Measurements from ENCODE around the gene PLEKHG7. TPM values are rescaled to one million over a fixed set of nuclear protein-coding genes. Genes with fewer than 3 reads are reported as not detected.

The PLEKHG7 gene
- total and polyA plus RNA-seq, 2 experiments from 2014 or later, result not detected

DNA sequence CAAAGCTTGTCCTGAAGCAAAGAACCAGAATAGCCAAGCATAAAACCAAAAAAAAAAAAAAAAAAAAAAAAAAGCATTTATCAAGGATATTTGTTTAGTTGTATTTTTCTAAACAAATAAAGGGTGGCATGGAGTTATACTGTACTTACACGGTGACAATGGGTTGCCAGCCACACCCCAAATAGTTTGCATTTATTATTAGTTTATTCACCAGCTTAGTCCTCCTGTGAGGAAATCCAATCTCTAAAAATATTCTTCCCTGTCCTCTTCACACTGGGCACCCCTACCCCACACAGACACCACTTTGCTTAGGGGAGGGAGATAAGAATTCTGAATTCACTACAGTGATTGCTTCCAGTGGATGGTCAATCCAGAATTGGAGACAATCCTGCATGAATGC lies 18.9 kb downstream of the PLEKHG7 start:
- no peaks in the 10 kb centered on the region for H3K79me2 ChIP-seq (replicated peaks; ENCODE audit: insufficient read depth)
- H3K4me1 ChIP-seq (ENCODE audit: insufficient read depth), result no peaks in the 10 kb centered on the region
- H3K36me3 ChIP-seq (ENCODE audit: insufficient read depth), result peaks cover 4% of the 10 kb centered on the region; the same call in 1 of the 2 replicates
- no peak overlapping the region for H3K27ac ChIP-seq (ENCODE audit: low read depth)
- H2AFZ ChIP-seq, result no peak overlapping the region
- H3K9me2 ChIP-seq (ENCODE audit: insufficient read depth), result no peaks in the 10 kb centered on the region; the same call in 1 of the 2 replicates
- Mint-ChIP-seq H3K36me3 (ENCODE audit: low read depth) (peaks cover 4% of the 10 kb centered on the region; the same call in 2 of the 3 replicates), H3K4me3 (no peak overlapping the region), H3K27ac (no peak overlapping the region), H3K9me3 (peaks cover 10% of the 10 kb centered on the region), H3K4me1 (peaks cover 9% of the 10 kb centered on the region; the same call in 2 of the 3 replicates), H3K27me3 (ENCODE audit: insufficient read depth, low read depth, poor library complexity) (peaks cover 2% of the 10 kb centered on the region)
- H3K27me3 ChIP-seq (ENCODE audit: insufficient read depth), result no peaks in the 10 kb centered on the region
- H3K4me3 ChIP-seq, result no peak overlapping the region
- DNase-seq (ENCODE audit: low spot score), result no peak
- H4K20me1 ChIP-seq (replicated peaks; ENCODE audit: insufficient read depth), result no peaks in the 10 kb centered on the region
- TF ChIP-seq POLR2AphosphoS5 (IDR thresholded peaks at IDR 0.05; ENCODE audit: low read depth) (no peak), STAT1 (IDR thresholded peaks at IDR 0.05; ENCODE audit: unreplicated experiment) (no peak)
- TF ChIP-seq, protein P1, sequence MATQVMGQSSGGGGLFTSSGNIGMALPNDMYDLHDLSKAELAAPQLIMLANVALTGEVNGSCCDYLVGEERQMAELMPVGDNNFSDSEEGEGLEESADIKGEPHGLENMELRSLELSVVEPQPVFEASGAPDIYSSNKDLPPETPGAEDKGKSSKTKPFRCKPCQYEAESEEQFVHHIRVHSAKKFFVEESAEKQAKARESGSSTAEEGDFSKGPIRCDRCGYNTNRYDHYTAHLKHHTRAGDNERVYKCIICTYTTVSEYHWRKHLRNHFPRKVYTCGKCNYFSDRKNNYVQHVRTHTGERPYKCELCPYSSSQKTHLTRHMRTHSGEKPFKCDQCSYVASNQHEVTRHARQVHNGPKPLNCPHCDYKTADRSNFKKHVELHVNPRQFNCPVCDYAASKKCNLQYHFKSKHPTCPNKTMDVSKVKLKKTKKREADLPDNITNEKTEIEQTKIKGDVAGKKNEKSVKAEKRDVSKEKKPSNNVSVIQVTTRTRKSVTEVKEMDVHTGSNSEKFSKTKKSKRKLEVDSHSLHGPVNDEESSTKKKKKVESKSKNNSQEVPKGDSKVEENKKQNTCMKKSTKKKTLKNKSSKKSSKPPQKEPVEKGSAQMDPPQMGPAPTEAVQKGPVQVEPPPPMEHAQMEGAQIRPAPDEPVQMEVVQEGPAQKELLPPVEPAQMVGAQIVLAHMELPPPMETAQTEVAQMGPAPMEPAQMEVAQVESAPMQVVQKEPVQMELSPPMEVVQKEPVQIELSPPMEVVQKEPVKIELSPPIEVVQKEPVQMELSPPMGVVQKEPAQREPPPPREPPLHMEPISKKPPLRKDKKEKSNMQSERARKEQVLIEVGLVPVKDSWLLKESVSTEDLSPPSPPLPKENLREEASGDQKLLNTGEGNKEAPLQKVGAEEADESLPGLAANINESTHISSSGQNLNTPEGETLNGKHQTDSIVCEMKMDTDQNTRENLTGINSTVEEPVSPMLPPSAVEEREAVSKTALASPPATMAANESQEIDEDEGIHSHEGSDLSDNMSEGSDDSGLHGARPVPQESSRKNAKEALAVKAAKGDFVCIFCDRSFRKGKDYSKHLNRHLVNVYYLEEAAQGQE (IDR thresholded peaks at IDR 0.05; ENCODE audit: unreplicated experiment), result no peak
- H3F3A ChIP-seq (replicated peaks; ENCODE audit: low read depth), result no peaks in the 10 kb centered on the region
- ATAC-seq, result no peak
- no peak overlapping the region for H3K4me2 ChIP-seq

DNA sequence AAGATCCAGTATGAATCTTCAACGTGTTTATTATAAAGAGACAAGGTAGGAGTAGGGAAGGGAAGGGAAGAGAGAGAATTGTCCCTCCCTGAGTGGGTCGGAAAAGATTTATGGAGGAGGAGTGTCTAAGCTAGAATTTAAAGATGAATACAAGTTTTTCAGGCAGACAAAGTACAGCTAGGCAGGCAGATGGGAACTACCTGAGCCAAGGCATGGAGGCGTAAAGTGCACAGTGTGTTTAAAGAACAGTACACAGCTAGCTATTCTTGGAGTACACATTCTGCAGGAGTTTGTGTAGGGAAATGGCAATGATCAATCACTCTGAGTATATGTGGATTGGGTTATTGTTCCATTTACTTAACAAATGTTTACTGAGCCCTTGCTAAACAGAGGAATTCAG lies 20.1 kb downstream of the PLEKHG7 start:
- no peaks in the 10 kb centered on the region; the same call in 2 of the 3 replicates for H3K4me1 Mint-ChIP-seq
- TF ChIP-seq CREB1 (CRISPR knock-in tag; IDR thresholded peaks at IDR 0.05; ENCODE audit: low read depth) (no peak), JUNB (IDR thresholded peaks at IDR 0.05; ENCODE audit: unreplicated experiment) (no peak), POLR2AphosphoS5 (IDR thresholded peaks at IDR 0.05; ENCODE audit: low read depth) (no peak), ZNF114 (CRISPR knock-in tag; IDR thresholded peaks at IDR 0.05) (no peak), EZH2 (IDR thresholded peaks at IDR 0.05; ENCODE audit: low read depth, unreplicated experiment) (no peak), NANOG (IDR thresholded peaks at IDR 0.05; ENCODE audit: borderline replicate concordance) (no peak)
- TF ChIP-seq, protein P2, sequence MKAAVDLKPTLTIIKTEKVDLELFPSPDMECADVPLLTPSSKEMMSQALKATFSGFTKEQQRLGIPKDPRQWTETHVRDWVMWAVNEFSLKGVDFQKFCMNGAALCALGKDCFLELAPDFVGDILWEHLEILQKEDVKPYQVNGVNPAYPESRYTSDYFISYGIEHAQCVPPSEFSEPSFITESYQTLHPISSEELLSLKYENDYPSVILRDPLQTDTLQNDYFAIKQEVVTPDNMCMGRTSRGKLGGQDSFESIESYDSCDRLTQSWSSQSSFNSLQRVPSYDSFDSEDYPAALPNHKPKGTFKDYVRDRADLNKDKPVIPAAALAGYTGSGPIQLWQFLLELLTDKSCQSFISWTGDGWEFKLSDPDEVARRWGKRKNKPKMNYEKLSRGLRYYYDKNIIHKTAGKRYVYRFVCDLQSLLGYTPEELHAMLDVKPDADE (IDR thresholded peaks at IDR 0.05), result no peak
- TF ChIP-seq, protein P3, sequence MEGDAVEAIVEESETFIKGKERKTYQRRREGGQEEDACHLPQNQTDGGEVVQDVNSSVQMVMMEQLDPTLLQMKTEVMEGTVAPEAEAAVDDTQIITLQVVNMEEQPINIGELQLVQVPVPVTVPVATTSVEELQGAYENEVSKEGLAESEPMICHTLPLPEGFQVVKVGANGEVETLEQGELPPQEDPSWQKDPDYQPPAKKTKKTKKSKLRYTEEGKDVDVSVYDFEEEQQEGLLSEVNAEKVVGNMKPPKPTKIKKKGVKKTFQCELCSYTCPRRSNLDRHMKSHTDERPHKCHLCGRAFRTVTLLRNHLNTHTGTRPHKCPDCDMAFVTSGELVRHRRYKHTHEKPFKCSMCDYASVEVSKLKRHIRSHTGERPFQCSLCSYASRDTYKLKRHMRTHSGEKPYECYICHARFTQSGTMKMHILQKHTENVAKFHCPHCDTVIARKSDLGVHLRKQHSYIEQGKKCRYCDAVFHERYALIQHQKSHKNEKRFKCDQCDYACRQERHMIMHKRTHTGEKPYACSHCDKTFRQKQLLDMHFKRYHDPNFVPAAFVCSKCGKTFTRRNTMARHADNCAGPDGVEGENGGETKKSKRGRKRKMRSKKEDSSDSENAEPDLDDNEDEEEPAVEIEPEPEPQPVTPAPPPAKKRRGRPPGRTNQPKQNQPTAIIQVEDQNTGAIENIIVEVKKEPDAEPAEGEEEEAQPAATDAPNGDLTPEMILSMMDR (conservative IDR thresholded peaks at IDR 0.05; ENCODE audit: low read depth in 2 of 2), result no peak

More for the DNA sequence above, 20.1 kb downstream of the PLEKHG7 start:
- H3K9me2 ChIP-seq (ENCODE audit: insufficient read depth), result no peaks in the 10 kb centered on the region; the same call in 1 of the 2 replicates
- H2AFZ ChIP-seq, result no peak overlapping the region
- no peaks in the 10 kb centered on the region for H3K79me2 ChIP-seq (replicated peaks; ENCODE audit: insufficient read depth)
- no peaks in the 10 kb centered on the region for H3K27me3 ChIP-seq (ENCODE audit: insufficient read depth)
- ATAC-seq, result no peak
- no peak overlapping the region for H3K4me2 ChIP-seq
- peaks cover 4% of the 10 kb centered on the region; the same call in 1 of the 2 replicates for H3K36me3 ChIP-seq (ENCODE audit: insufficient read depth)
- no peak overlapping the region for H3K27ac ChIP-seq (ENCODE audit: low read depth)
- H4K20me1 ChIP-seq (replicated peaks; ENCODE audit: insufficient read depth), result no peaks in the 10 kb centered on the region
- no peak overlapping the region for H3K27ac Mint-ChIP-seq
- peaks cover 10% of the 10 kb centered on the region for H3K9me3 Mint-ChIP-seq
- DNase-seq (ENCODE audit: low spot score), result no peak
- H3K36me3 Mint-ChIP-seq (ENCODE audit: low read depth), result peaks cover 4% of the 10 kb centered on the region; the same call in 2 of the 3 replicates
- H3K27me3 Mint-ChIP-seq (ENCODE audit: insufficient read depth, low read depth, poor library complexity), result peaks cover 2% of the 10 kb centered on the region
- no peak overlapping the region for H3K4me3 ChIP-seq
- no peak overlapping the region for H3K4me3 Mint-ChIP-seq
- H3F3A ChIP-seq (replicated peaks; ENCODE audit: low read depth), result no peaks in the 10 kb centered on the region
- H3K4me1 ChIP-seq (ENCODE audit: insufficient read depth), result no peaks in the 10 kb centered on the region
